Aorta (tissue), 5 donors: ENCODE data around the gene SYT1. TPM values are rescaled to one million over a fixed set of nuclear protein-coding genes. Genes with fewer than 3 reads are reported as not detected.

Experiments
- ATAC-seq: fragments of 200-7000 bp; cut with Tn5 transposase; one replicate; pipeline ENCODE4 v1.9.1; 2022; ENCODE audit warnings: moderate library complexity; ENCODE audit not compliant: low FRiP score
- DNase-seq, 2 donors: peaks; one replicate each; pipeline ENCODE4 v3.0.0-alpha.2; 2020
- H3K27ac ChIP-seq, 2 donors: one replicate each; pipeline ENCODE4 v1.5.1; 2013; ENCODE audit warnings: low read length in 2 of 2, mild to moderate bottlenecking in 2 of 2, moderate library complexity in 2 of 2, control low read depth in 1 of 2, inconsistent platforms in 1 of 2, low read depth in 1 of 2
- H3K27me3 ChIP-seq, 2 donors: one replicate each; pipeline ENCODE4 v1.6.1; 2013; ENCODE audit warnings: control low read depth in 1 of 2, low read length in 1 of 2, mild to moderate bottlenecking in 1 of 2, moderate library complexity in 1 of 2; ENCODE audit not compliant: insufficient read depth in 2 of 2, control insufficient read depth in 1 of 2
- H3K36me3 ChIP-seq, 2 donors: one replicate each; pipeline ENCODE4 v1.6.1; 2013; ENCODE audit warnings: control low read depth in 1 of 2, low read length in 1 of 2, mild to moderate bottlenecking in 1 of 2; ENCODE audit not compliant: insufficient read depth in 2 of 2, control insufficient read depth in 1 of 2
- H3K4me1 ChIP-seq, 2 donors: one replicate each; pipeline ENCODE4 v1.6.1; 2013; ENCODE audit warnings: low read length in 2 of 2, control low read depth in 1 of 2, mild to moderate bottlenecking in 1 of 2, moderate library complexity in 1 of 2; ENCODE audit not compliant: insufficient read depth in 2 of 2, control insufficient read depth in 1 of 2
- H3K4me3 ChIP-seq, 2 donors: one replicate each; pipeline ENCODE4 v1.5.1; 2013; ENCODE audit warnings: low read length in 2 of 2, control low read depth in 1 of 2, mild to moderate bottlenecking in 1 of 2
- H3K9me3 ChIP-seq: one replicate; pipeline ENCODE4 v1.6.1; 2013; ENCODE audit warnings: mild to moderate bottlenecking, low read length; ENCODE audit not compliant: control insufficient read depth
- WGBS, 2 donors: extraction: QIAGEN DNeasy Blood & Tissue Kit; methylation state at CpG; one replicate each; pipeline ENCODE4 v1.1.7; 2013; 5-methylcytosine and 5-hydroxymethylcytosine counted together
- intact Hi-C, 2 donors: fragments of 100-400 bp; cut with DNase I; formaldehyde crosslinking; loops; one replicate each; pipeline versions ENCODE4 v1.14.2 to v1.15.0; 2022
- polyA plus RNA-seq, 2 donors: library from polyadenylated mRNA; stranded (reverse); fragments of 200-250 nt; gene quantifications; one replicate each; pipeline ENCODE4 v1.2.3, GENCODE V29; 2013
- total RNA-seq, 2 donors: library from RNA; stranded (reverse); fragmentation: NEBNext Ultra II Directional; extraction: Animal tissue kit (Norgen Biotek cat#: 25700); gene quantifications; one replicate each; pipeline ENCODE4 v1.2.1, GENCODE V29; 2021
- donor health status: healthy with polysubstance abuse.
- donor health status: Bipolar disorder and iron deficiency.
- donor health status: DM: no; HTN: no; CAD: no.
- donor health status: DM: no; HTN: no; CAD: no.
- donor health status: DM: yes; HTN: yes; CAD: no.

The SYT1 gene
- total and polyA plus RNA-seq, 4 donors = 0.05 to 1.8 (median 1.5) TPM; not detected in 1

DNA sequence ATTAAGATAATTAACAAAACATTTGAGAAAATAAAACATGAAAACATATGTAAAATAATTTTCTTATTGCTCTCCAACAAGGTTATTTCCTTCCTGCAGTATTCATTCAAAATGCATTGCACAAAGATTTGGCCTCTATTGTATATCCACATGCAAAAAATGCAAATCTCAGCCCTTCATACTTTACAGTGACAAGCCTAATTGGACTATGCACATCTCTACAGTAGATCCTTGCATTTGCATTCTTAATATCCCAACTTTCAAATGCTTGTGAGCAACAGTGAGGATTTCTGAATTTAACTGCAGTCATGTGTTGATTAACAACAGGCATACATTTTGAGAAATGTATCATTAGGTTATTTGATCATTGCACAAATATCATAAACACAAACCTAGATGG, 492.5 kb downstream of the SYT1 start:
- intact Hi-C loops = no loop called here
- ATAC-seq = no peak
- Histone ChIP-seq H3K9me3 (no peaks in the 10 kb centered on the region), H3K27ac (no peak overlapping the region), H3K27me3 (no peaks in the 10 kb centered on the region), H3K4me1 (no peaks in the 10 kb centered on the region), H3K4me3 (no peak overlapping the region), H3K36me3 (no peaks in the 10 kb centered on the region)
- no peak for DNase-seq

DNA sequence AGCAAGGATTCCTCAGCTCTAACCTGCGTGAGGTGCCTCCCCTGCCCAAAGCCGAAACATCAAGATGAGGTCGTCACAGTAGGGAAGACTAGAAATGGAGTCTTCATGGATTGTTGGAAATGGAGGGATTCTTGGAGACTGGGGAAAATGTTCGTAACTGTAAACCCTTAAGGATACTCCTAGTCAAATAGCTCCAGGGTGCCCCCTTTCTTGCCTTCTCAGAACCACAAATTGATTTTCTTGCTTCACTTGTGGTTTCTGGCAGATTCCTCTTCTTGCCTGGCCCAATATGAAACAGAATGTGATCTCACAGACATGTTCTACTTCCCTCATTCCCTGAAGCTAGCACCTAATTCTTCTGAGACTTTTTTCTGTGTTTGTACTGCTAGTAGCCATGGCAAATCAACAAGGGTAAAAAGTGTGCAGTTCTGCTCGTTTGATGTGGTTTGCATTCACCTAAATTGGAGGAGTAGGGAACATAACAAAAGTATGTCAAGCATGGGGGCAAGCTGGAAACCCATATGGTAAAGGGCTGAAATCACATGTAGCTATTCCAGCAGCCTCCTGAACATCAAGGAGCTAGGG, 494.2 kb downstream of the SYT1 start:
- intact Hi-C loops = no loop called here
- Histone ChIP-seq H3K27me3 (no peaks in the 10 kb centered on the region), H3K9me3 (no peaks in the 10 kb centered on the region), H3K27ac (no peak overlapping the region), H3K36me3 (no peaks in the 10 kb centered on the region), H3K4me1 (no peaks in the 10 kb centered on the region), H3K4me3 (no peak overlapping the region)
- DNase-seq (no peak), ATAC-seq (no peak)
- WGBS, 2 donors = 85% methylated on average over 5 of the region's 5 CpGs

- ATAC-seq (no peak), DNase-seq (no peak)
- Histone ChIP-seq H3K4me1 (no peaks in the 10 kb centered on the region), H3K27ac (no peak overlapping the region), H3K36me3 (no peaks in the 10 kb centered on the region), H3K9me3 (no peaks in the 10 kb centered on the region), H3K4me3 (no peak overlapping the region), H3K27me3 (no peaks in the 10 kb centered on the region)
- intact Hi-C loops = no loop called here
- WGBS, 2 donors = 52 to 65% methylated on average over 1 of the region's 1 CpG
Measured at GRCh38 chr12:79360286-79360685, 495.7 kb downstream of the SYT1 start.

DNA sequence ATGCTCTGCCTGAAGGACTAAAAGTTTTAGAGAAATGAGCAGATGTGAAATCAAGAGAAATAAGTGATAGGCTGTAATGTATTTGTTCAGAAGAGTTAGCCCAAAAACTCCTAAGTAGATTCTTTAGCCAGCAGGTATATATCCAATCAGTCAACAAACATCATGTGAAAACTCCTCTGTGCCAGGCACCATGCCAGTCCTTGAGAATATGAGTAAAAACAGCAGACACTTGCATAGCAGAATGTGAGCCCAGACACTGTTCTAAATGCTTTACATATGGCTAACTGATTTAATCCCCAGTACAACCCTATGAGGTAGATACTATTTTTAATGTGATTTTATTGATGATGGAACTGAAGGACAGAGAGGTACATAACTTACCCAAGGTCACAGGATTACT, 496.4 kb downstream of the SYT1 start:
- no peak overlapping the region for H3K4me3 ChIP-seq
- H3K4me1 ChIP-seq = no peaks in the 10 kb centered on the region
- no peaks in the 10 kb centered on the region for H3K36me3 ChIP-seq
- H3K27me3 ChIP-seq = no peaks in the 10 kb centered on the region
- ATAC-seq (no peak), DNase-seq (no peak)
- H3K9me3 ChIP-seq = no peaks in the 10 kb centered on the region
- H3K27ac ChIP-seq = no peak overlapping the region
- intact Hi-C loops = no loop called here

GRCh38 chr12:79364197-79364596, 499.6 kb downstream of the SYT1 start:
- no peak overlapping the region for H3K4me3 ChIP-seq
- H3K4me1 ChIP-seq = no peaks in the 10 kb centered on the region
- no peaks in the 10 kb centered on the region for H3K9me3 ChIP-seq
- no peaks in the 10 kb centered on the region for H3K36me3 ChIP-seq
- DNase-seq = no peak
- WGBS, 2 donors = 70 to 71% methylated on average over 4 of the region's 4 CpGs
- no peak overlapping the region for H3K27ac ChIP-seq
- no peaks in the 10 kb centered on the region for H3K27me3 ChIP-seq
- ATAC-seq = no peak
- intact Hi-C loops = no loop called here

- Histone ChIP-seq H3K4me3 (no peak overlapping the region), H3K27me3 (no peaks in the 10 kb centered on the region), H3K27ac (no peak overlapping the region), H3K36me3 (no peaks in the 10 kb centered on the region), H3K4me1 (no peaks in the 10 kb centered on the region), H3K9me3 (no peaks in the 10 kb centered on the region)
- DNase-seq (no peak), ATAC-seq (no peak)
- 95% methylated on average over 2 of the region's 2 CpGs for WGBS, 2 donors
- intact Hi-C loops = no loop called here
Measured at GRCh38 chr12:79366374-79366773, 501.8 kb downstream of the SYT1 start.

- H3K36me3 ChIP-seq = no peaks in the 10 kb centered on the region
- H3K4me1 ChIP-seq = no peaks in the 10 kb centered on the region
- H3K27ac ChIP-seq = no peak overlapping the region
- no peaks in the 10 kb centered on the region for H3K27me3 ChIP-seq
- ATAC-seq (no peak), DNase-seq (no peak)
- H3K9me3 ChIP-seq = no peaks in the 10 kb centered on the region
- 80 to 84% methylated on average over 3 of the region's 3 CpGs for WGBS, 2 donors
- intact Hi-C loops = no loop called here
- no peak overlapping the region for H3K4me3 ChIP-seq
Measured at GRCh38 chr12:79367032-79367589, 502.5 kb downstream of the SYT1 start.

DNA sequence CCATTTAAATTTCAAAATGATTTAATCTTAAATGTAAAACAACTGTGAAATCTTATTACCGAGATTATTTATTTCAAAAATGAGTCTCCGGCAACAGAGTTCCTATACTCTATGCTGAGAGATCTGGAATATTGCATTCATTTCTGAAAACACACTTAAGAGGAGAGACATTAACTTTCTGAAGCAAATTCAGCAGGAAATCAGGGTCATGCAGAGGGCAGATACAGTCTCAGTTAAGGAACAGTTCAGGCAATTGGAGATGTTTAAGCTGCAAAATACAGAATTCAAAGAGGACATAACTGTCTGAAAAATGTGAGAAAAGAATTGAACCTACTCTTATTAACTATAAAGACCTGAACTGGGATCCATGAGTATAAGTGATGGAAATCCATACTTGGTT, 505.4 kb downstream of the SYT1 start:
- Histone ChIP-seq H3K36me3 (no peaks in the 10 kb centered on the region), H3K4me1 (no peaks in the 10 kb centered on the region), H3K27ac (no peak overlapping the region), H3K9me3 (no peaks in the 10 kb centered on the region), H3K27me3 (no peaks in the 10 kb centered on the region), H3K4me3 (no peak overlapping the region)
- ATAC-seq (no peak), DNase-seq (no peak)
- WGBS, 2 donors = 43 to 53% methylated on average over 2 of the region's 2 CpGs
- intact Hi-C loops = no loop called here

- DNase-seq (no peak), ATAC-seq (no peak)
- H3K4me1 ChIP-seq = no peaks in the 10 kb centered on the region
- intact Hi-C loops = no loop called here
- no peaks in the 10 kb centered on the region for H3K9me3 ChIP-seq
- no peak overlapping the region for H3K4me3 ChIP-seq
- H3K27ac ChIP-seq = no peak overlapping the region
- WGBS, 2 donors = 81 to 86% methylated on average over 2 of the region's 2 CpGs
- H3K27me3 ChIP-seq = no peaks in the 10 kb centered on the region
- no peaks in the 10 kb centered on the region for H3K36me3 ChIP-seq
Measured at GRCh38 chr12:79371226-79371625, 506.7 kb downstream of the SYT1 start.
